Thyroid gland (tissue), 4 donors: ENCODE results near the gene MBD2.

Experiments
- CTCF ChIP-seq, 6 experiments: fragments of 200-600 bp in 3 of 6; fragments of 450-650 bp in 3 of 6; sonication (generic) in 3 of 6; IDR thresholded peaks; one replicate each; pipeline ENCODE4 v1.5.1; 2016 to 2019; ENCODE audit warnings: antibody characterized with exemption in 6 of 6, mild to moderate bottlenecking in 2 of 6, inconsistent platforms in 1 of 6, moderate library complexity in 1 of 6
- POLR2A ChIP-seq, 2 donors: fragments of 450-650 bp; IDR thresholded peaks; one replicate each; pipeline ENCODE4 v1.6.1; 2017; ENCODE audit warnings: antibody characterized with exemption in 2 of 2, mild to moderate bottlenecking in 2 of 2, moderate library complexity in 1 of 2

GRCh38 chr18:54224379-54225014 is at the start of gene MBD2:
- TF ChIP-seq CTCF (IDR thresholded peaks at IDR 0.05): peak in 2 of 6 experiments; percentile 8 to 45
- TF ChIP-seq POLR2A (IDR thresholded peaks at IDR 0.05): peak; percentile 21 to 86
